Thymus (tissue), 14 donors: ENCODE results near the gene PADI4. TPM values are rescaled to one million over a fixed set of nuclear protein-coding genes. Genes with fewer than 3 reads are reported as not detected.

ENCODE experiments used
- DNase-seq, 9 donors: peaks; one replicate each; pipeline ENCODE4 v3.0.0-alpha.2; 2013; ENCODE audit warnings: low spot score in 9 of 9, low read depth in 6 of 9, missing footprints in 1 of 9
- H3K27ac ChIP-seq, 2 donors: one replicate each; pipeline ENCODE4 v1.5.1; 2013; ENCODE audit warnings: control low read depth in 1 of 2, low read depth in 1 of 2, low read length in 1 of 2, mild to moderate bottlenecking in 1 of 2, moderate library complexity in 1 of 2
- H3K27me3 ChIP-seq, 2 donors: one replicate each; pipeline ENCODE4 v1.5.1; 2013; ENCODE audit warnings: low read length in 1 of 2; ENCODE audit not compliant: control insufficient read depth in 2 of 2, insufficient read depth in 1 of 2
- H3K36me3 ChIP-seq, 2 donors: one replicate each; pipeline ENCODE4 v1.5.1; 2013; ENCODE audit warnings: low read length in 1 of 2, mild to moderate bottlenecking in 1 of 2, moderate library complexity in 1 of 2; ENCODE audit not compliant: control insufficient read depth in 2 of 2, insufficient read depth in 2 of 2
- H3K4me1 ChIP-seq, 2 donors: one replicate each; pipeline ENCODE4 v1.5.1; 2013; ENCODE audit warnings: low read length in 2 of 2; ENCODE audit not compliant: control insufficient read depth in 2 of 2, insufficient read depth in 2 of 2
- H3K4me3 ChIP-seq, 2 donors: one replicate each; pipeline ENCODE4 v1.5.1; 2013; ENCODE audit warnings: low read length in 2 of 2, control low read depth in 1 of 2, mild to moderate bottlenecking in 1 of 2
- H3K9me3 ChIP-seq, 2 donors: one replicate each; pipeline ENCODE4 v1.5.1; 2013; ENCODE audit warnings: low read length in 1 of 2, mild to moderate bottlenecking in 1 of 2; ENCODE audit not compliant: control insufficient read depth in 2 of 2, insufficient read depth in 1 of 2
- WGBS: extraction: QIAGEN DNeasy Blood & Tissue Kit; methylation state at CpG from one replicate; pipeline ENCODE4 v1.1.7; 2013; 5-methylcytosine and 5-hydroxymethylcytosine counted together
- long read RNA-seq, 10 donors: transcript quantifications; one replicate each; lab custom pipeline, GENCODE V29; 2026
- polyA plus RNA-seq: library from polyadenylated mRNA; stranded (reverse); fragments of 200-250 nt; gene quantifications from one replicate; pipeline ENCODE4 v1.2.3, GENCODE V29; 2013
- total RNA-seq: library from RNA; stranded (reverse); fragments of 120-200 nt; gene quantifications from one replicate; pipeline ENCODE4 v1.2.4, GENCODE V29; 2013
- donor health status: healthy.

PADI4 gene
- total RNA-seq (2.8 TPM), polyA plus RNA-seq (3.5 TPM)
- long read RNA-seq, donor 1 = 0 reads
- long read RNA-seq, donor 2 = 0 reads
- long read RNA-seq, donor 3, partial matches to known transcripts = 7 of 7 reads
- long read RNA-seq, donor 3, other reads (novel, unspliced or antisense) = 0 of 7 reads
- long read RNA-seq, donor 4 = 0 reads
- long read RNA-seq, donor 5, partial matches to known transcripts = 0 of 1 reads
- long read RNA-seq, donor 5, other reads (novel, unspliced or antisense) = 0 of 1 reads
- long read RNA-seq, donor 6, partial matches to known transcripts = 0 of 2 reads
- long read RNA-seq, donor 6, other reads (novel, unspliced or antisense) = 0 of 2 reads
- long read RNA-seq, donor 7 = 0 reads
- long read RNA-seq, donor 8 = 0 reads
- long read RNA-seq, donor 9 = 0 reads
- long read RNA-seq, donor 10 = 0 reads

- Histone ChIP-seq H3K9me3 (no peaks in the 10 kb centered on the region), H3K4me1 (no peaks in the 10 kb centered on the region), H3K4me3 (no peak within 1 kb of the TSS), H3K36me3 (no peaks in the 10 kb centered on the region), H3K27me3 (no peaks in the 10 kb centered on the region), H3K27ac (no peak within 1 kb of the TSS)
- DNase-seq = no peak
- WGBS = 20% methylated on average over 8 of the region's 8 CpGs
These were observed at the start of gene PADI4 for GRCh38 chr1:17307946-17308345. Gene PADI4, plus strand, starts transcription at chr1:17308197. Its CDS starts 26 bp downstream, at chr1:17308223.

GRCh38 chr1:17258758-17259130 is 49.3 kb upstream of the PADI4 start:
- Histone ChIP-seq H3K36me3 (no peaks in the 10 kb centered on the region), H3K4me3 (no peak overlapping the region), H3K27me3 (no peaks in the 10 kb centered on the region), H3K9me3 (no peaks in the 10 kb centered on the region), H3K27ac (no peak overlapping the region), H3K4me1 (no peaks in the 10 kb centered on the region)
- 90% methylated on average over 6 of the region's 6 CpGs for WGBS
- DNase-seq = no peak

GRCh38 chr1:17259233-17259873 is 48.6 kb upstream of the PADI4 start:
- no peak overlapping the region for H3K27ac ChIP-seq
- 92% methylated on average over 24 of the region's 24 CpGs for WGBS
- no peak for DNase-seq
- no peaks in the 10 kb centered on the region for H3K36me3 ChIP-seq
- no peak overlapping the region for H3K4me3 ChIP-seq
- no peaks in the 10 kb centered on the region for H3K9me3 ChIP-seq
- no peaks in the 10 kb centered on the region for H3K27me3 ChIP-seq
- no peaks in the 10 kb centered on the region for H3K4me1 ChIP-seq

- WGBS = 93% methylated on average over 7 of the region's 7 CpGs
- Histone ChIP-seq H3K27me3 (no peaks in the 10 kb centered on the region), H3K27ac (no peak overlapping the region), H3K4me1 (no peaks in the 10 kb centered on the region), H3K9me3 (no peaks in the 10 kb centered on the region), H3K4me3 (no peak overlapping the region), H3K36me3 (no peaks in the 10 kb centered on the region)
- no peak for DNase-seq
These were observed 47.7 kb upstream of the PADI4 start for GRCh38 chr1:17260264-17260663.

- DNase-seq = no peak
- H3K9me3 ChIP-seq = no peaks in the 10 kb centered on the region
- H3K27me3 ChIP-seq = no peaks in the 10 kb centered on the region
- H3K4me1 ChIP-seq = no peaks in the 10 kb centered on the region
- H3K27ac ChIP-seq = no peak overlapping the region
- no peak overlapping the region for H3K4me3 ChIP-seq
- H3K36me3 ChIP-seq = no peaks in the 10 kb centered on the region
- 95% methylated on average over 5 of the region's 5 CpGs for WGBS
These were observed 47.3 kb upstream of the PADI4 start for GRCh38 chr1:17260738-17261137.

GRCh38 chr1:17263936-17264335 is 44.1 kb upstream of the PADI4 start:
- no peak overlapping the region for H3K4me3 ChIP-seq
- no peaks in the 10 kb centered on the region for H3K4me1 ChIP-seq
- no peaks in the 10 kb centered on the region for H3K36me3 ChIP-seq
- no peak overlapping the region for H3K27ac ChIP-seq
- no peak for DNase-seq
- H3K27me3 ChIP-seq = no peaks in the 10 kb centered on the region
- H3K9me3 ChIP-seq = no peaks in the 10 kb centered on the region

- WGBS = 96% methylated on average over 5 of the region's 5 CpGs
- H3K27ac ChIP-seq = no peak overlapping the region
- H3K36me3 ChIP-seq = no peaks in the 10 kb centered on the region
- no peaks in the 10 kb centered on the region for H3K4me1 ChIP-seq
- no peak overlapping the region for H3K4me3 ChIP-seq
- no peaks in the 10 kb centered on the region for H3K27me3 ChIP-seq
- no peaks in the 10 kb centered on the region for H3K9me3 ChIP-seq
- DNase-seq = no peak
These were observed 43.5 kb upstream of the PADI4 start for GRCh38 chr1:17264470-17264869.

- Histone ChIP-seq H3K4me3 (no peak overlapping the region), H3K9me3 (no peaks in the 10 kb centered on the region), H3K4me1 (no peaks in the 10 kb centered on the region), H3K27me3 (no peaks in the 10 kb centered on the region), H3K36me3 (no peaks in the 10 kb centered on the region), H3K27ac (no peak overlapping the region)
- WGBS = 94% methylated on average over 2 of the region's 2 CpGs
- no peak for DNase-seq
These were observed 42.8 kb upstream of the PADI4 start for GRCh38 chr1:17265162-17265561.

- DNase-seq = no peak
- Histone ChIP-seq H3K4me3 (no peak overlapping the region), H3K4me1 (no peaks in the 10 kb centered on the region), H3K9me3 (no peaks in the 10 kb centered on the region), H3K27me3 (no peaks in the 10 kb centered on the region), H3K36me3 (no peaks in the 10 kb centered on the region), H3K27ac (no peak overlapping the region)
- WGBS = 95% methylated on average over 4 of the region's 4 CpGs
These were observed 42.0 kb upstream of the PADI4 start for GRCh38 chr1:17265950-17266349.
